Umbilical cord (tissue), 2 donors: Measurements from ENCODE around the gene NDUFA12. TPM values are rescaled to one million over a fixed set of nuclear protein-coding genes. Genes with fewer than 3 reads are reported as not detected.
A peak's percentile ranks its signal among the peaks of the same experiment; 100 is the strongest.
"Not testable (repeated sequence)": the region's sequence is repeated elsewhere in the genome, so short reads cannot be mapped to it uniquely, and the experiment has no call there.

Experiments used
- DNase-seq: peaks from one replicate; pipeline ENCODE4 v3.0.0-alpha.2; 2015; ENCODE audit warnings: low spot score
- total RNA-seq: library from RNA; depleted of rRNA; stranded (reverse); fragments of >200 nt; gene quantifications from one replicate; pipeline ENCODE4 v1.2.3, GENCODE V29; 2014; ENCODE audit warnings: low replicate concordance; ENCODE audit not compliant: insufficient read depth

NDUFA12 gene
- 80.7 TPM for total RNA-seq

GRCh38 chr12:95003213-95003920, at the start of gene NDUFA12:
Gene NDUFA12 (minus strand): TSS chr12:95003697. CDS start chr12:95003680, 17 bp downstream.
- DNase-seq = peak; percentile 98

GRCh38 chr12:95051241-95051640, 47.7 kb upstream of the NDUFA12 start:
- DNase-seq = no peak

- no peak for DNase-seq
Observed at GRCh38 chr12:95037906-95038305, 34.4 kb upstream of the NDUFA12 start.

- DNase-seq = no peak
Observed at GRCh38 chr12:95034750-95035149, 31.3 kb upstream of the NDUFA12 start.

GRCh38 chr12:95022477-95022876, 19.0 kb upstream of the NDUFA12 start:
- no peak for DNase-seq

- no peak for DNase-seq
Observed at GRCh38 chr12:95017482-95017881, 14.0 kb upstream of the NDUFA12 start.

GRCh38 chr12:95016120-95016519, 12.6 kb upstream of the NDUFA12 start:
- DNase-seq = no peak

- no peak for DNase-seq
Observed at GRCh38 chr12:95014554-95014953, 11.1 kb upstream of the NDUFA12 start.

GRCh38 chr12:95006206-95006605, 2.7 kb upstream of the NDUFA12 start:
- no peak for DNase-seq

GRCh38 chr12:95004610-95005009, 1.1 kb upstream of the NDUFA12 start:
- DNase-seq = no peak

- DNase-seq = no peak
Observed at GRCh38 chr12:95003921-95004272, 400 bp upstream of the NDUFA12 start.

GRCh38 chr12:95002754-95003153, 743 bp downstream of the NDUFA12 start:
- no peak for DNase-seq

- DNase-seq = no peak
Observed at GRCh38 chr12:94998326-94998725, 5.2 kb downstream of the NDUFA12 start.

- no peak for DNase-seq
Observed at GRCh38 chr12:94997726-94998125, 5.8 kb downstream of the NDUFA12 start.

- no peak for DNase-seq
Observed at GRCh38 chr12:94997061-94997460, 6.4 kb downstream of the NDUFA12 start.

GRCh38 chr12:94994312-94994711, 9.2 kb downstream of the NDUFA12 start:
- DNase-seq = no peak

GRCh38 chr12:94993855-94994254, 9.6 kb downstream of the NDUFA12 start:
- not testable (repeated sequence) for DNase-seq

- DNase-seq = no peak
Observed at GRCh38 chr12:94990222-94990621, 13.3 kb downstream of the NDUFA12 start.

GRCh38 chr12:94988471-94988870, 15.0 kb downstream of the NDUFA12 start:
- DNase-seq = no peak

GRCh38 chr12:94987801-94988200, 15.7 kb downstream of the NDUFA12 start:
- DNase-seq = no peak

- no peak for DNase-seq
Observed at GRCh38 chr12:94987076-94987669, 16.3 kb downstream of the NDUFA12 start.

- DNase-seq = not testable (repeated sequence)
Observed at GRCh38 chr12:94985099-94985498, 18.4 kb downstream of the NDUFA12 start.

GRCh38 chr12:94983321-94983720, 20.2 kb downstream of the NDUFA12 start:
- DNase-seq = no peak
